CD4-positive, alpha-beta T cell treated with Interleukin-6 for 4 hours (primary cell): ENCODE data around the gene BCKDK.
"Not testable (repeated sequence)": the region's sequence is repeated elsewhere in the genome, so short reads cannot be mapped to it uniquely, and the experiment has no call there.

Experiments used
- DNase-seq: peaks from one replicate; pipeline ENCODE4 v3.0.0-alpha.2; 2020; ENCODE audit warnings: mixed read lengths

The BCKDK gene

DNA sequence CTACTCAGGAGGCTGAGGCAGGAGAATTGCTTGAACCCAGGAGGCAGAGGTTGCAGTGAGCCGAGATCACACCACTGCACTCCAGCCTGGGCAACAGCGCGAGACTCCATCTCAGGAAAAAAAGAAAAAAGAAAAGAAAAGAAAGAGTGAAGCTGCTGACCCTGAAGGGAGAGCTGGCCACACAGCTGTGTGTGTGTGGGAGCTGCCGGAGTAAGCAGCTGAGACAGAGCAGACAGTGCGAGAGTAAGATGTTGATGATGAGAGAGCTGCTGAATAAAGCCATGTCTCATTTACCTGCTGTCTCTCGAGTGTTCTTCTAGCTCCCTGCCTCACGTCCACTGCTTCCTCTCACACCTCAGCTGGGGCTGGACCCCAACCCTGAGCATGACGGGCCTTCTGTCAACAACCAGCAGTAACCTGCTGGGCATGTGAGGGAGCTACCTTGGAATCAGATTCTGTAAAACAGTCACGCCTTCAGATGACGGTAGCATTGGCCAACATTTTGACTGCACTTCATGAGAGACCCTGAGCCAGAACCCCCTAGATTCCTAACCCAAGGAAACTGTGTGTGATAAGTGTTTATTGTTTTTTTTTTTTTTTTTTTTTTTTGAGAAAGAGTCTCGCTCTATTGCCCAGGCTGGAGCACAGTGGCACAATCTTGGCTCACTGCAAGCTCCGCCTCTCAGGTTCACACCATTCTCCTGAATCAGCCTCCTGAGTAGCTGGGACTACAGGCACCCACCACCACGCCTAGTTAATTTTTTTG lies 7.1 kb upstream of the BCKDK start:
- not testable (repeated sequence) for DNase-seq

DNA sequence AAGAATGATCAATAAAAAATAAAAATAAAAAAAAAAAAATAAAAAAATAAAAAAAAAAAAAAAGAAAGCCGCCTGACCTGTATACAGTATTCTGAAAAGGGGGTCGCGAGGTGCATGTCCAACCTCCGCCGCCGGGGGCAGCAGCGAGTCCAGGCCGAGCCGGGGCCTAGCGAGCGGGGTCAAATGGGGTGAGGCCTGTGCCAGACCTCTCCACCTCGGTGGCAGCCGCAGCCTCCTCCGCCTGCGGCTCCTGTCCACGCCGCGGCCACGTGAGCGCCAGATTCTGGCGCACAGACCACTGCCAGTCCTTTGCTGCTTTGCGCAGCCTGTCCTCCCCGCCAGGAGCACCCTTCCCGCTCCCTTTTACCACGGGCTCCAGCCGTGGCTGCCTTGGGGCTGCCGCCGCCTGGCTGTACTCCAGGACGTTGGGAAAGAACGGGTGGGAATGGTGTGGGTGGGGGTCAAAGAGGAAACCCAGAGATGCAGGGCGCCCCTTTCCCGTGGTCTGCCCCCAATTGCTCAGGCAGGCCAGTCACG lies 2.4 kb upstream of the BCKDK start:
- peak; percentile 80 for DNase-seq

DNA sequence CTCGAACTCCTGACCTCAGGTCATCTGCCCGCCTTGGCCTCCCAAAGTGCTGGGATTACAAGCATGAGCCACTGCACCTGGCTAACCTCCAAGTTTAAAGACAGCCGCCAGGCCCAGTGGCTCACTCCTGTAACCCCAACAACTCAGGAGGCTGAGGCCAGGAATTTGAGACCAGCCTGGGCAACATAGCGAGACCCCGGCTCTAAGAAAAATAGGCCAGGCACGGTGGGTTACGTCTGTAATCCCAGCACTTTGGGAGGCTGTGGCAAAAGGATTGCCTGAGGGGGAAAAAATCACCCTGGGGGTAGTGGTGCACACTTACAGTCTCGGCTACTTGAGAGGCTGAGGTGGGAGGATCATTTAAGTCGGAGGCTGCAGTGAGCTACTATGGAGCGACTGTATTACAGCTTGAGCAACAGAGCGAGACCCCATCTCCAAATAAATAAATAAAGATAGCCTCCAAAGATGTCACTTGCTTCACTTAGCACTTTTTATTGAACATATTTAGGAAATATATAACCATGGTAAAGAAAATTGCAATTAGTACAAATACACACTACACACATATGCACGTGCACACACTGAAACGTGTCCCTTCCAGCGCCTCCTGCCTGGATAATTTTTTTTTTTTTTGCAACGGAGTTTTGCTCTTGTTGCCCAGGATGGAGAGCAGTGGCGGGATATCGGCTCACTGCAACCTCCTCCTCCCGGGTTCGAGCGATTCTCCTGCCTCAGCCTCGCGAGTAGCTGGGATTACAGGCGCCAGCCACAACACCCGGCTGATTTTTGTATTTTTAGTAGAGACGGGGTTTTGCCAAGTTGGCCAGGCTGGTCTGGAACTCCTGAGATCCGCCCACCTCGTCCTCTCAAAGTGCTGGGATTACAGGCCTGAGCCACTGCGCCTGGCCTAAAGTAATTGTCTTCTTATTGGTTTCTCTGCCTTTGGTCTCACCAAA lies 1.4 kb upstream of the BCKDK start:
- no peak for DNase-seq

DNA sequence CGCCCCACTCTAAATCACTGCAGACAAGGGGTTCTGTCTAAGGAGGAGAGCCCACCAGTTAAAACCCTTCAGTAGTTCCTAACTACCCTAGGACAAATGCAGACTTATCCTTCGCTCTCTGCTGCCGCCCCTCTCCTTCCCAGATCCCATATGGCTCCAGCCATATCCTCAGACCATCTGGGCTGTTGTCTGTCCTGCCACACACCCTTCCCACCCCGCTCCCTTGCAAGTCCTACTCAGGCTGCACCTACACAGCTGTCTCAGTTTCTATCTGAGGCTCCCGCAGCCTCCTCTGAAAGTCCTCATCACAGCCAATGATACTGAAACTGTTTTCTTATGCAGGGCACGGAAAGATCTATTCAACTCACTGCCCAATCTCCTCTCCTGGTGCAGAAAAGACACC lies 720 bp upstream of the BCKDK start:
- no peak for DNase-seq

DNA sequence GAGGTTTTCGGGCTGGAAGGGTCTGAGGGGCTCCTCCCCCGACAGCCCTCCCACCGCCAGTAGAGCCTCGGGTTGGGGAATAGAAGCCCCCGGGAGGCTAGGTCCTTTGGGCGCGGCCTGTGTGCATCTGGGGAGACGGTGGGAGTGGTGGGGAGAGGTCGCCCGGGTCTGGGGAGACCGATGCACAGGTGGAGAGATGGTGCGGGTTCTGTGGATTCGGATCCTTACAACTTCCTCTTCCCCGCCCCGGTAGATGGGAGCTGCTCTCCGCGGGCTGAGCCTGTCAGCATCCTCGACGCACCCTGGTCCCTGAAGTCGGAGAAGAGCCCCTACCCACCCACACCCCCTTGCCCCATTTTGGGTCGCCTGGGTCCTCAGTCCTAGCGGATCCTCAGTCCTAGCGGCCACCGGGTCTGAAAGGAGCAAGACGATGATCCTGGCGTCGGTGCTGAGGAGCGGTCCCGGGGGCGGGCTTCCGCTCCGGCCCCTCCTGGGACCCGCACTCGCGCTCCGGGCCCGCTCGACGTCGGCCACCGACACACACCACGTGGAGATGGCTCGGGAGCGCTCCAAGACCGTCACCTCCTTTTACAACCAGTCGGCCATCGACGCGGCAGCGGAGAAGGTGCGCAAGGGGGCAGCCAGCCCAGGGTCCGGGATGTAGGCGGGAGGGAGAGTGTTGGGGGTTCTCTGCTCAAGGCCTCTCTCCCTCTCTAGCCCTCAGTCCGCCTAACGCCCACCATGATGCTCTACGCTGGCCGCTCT lies 790 bp downstream of the BCKDK start:
- no peak for DNase-seq

DNA sequence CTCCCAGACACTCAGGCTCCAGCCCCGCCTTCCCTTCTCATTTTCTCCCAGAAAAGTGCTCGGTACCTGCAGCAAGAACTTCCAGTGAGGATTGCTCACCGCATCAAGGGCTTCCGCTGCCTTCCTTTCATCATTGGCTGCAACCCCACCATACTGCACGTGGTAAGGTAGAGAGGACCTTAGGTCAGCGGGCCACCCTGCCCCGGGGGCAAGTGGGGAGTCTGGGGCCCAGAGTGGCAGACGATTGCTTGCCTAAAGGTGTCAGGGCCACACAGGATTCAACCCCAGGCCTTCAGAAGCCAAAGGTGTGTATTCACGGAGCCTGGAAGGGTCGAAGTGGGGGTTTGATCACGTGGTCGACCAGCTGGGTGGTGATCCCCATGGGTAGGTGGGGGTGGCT lies 1.4 kb downstream of the BCKDK start:
- DNase-seq, result no peak

DNA sequence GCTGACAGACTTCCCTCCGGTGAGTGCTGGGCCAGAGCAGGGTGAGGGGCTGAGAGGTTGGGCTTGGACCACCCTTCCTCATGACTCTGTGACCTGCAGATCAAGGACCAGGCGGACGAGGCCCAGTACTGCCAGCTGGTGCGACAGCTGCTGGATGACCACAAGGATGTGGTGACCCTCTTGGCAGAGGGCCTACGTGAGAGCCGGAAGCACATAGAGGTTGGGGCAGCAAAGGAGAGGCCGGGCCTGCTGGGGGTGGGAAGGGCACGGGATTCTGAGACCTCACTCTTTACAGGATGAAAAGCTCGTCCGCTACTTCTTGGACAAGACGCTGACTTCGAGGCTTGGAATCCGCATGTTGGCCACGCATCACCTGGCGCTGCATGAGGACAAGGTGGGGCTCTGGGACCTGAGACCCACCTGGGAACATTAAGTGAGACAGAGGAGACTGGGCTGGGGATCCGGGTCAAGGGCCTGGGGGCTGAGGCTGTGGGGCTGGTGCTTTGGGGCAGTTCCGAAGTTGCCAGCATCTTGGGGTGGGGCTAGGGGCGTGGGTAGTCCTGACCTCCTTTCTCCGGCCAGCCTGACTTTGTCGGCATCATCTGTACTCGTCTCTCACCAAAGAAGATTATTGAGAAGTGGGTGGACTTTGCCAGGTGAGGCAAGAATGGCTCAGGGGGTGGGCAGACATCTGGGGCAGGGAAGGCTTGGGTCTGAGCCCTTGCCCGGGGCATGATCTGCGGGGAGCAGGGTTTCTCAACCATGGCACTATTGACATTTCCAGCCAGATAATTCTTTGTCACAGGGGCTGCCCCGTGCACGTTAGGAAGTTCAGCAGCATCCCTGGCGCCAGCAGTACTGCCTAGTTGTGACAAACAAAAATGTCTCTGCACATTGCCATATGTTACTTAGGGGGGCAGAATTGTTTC lies 2.2 kb downstream of the BCKDK start:
- DNase-seq, result no peak

DNA sequence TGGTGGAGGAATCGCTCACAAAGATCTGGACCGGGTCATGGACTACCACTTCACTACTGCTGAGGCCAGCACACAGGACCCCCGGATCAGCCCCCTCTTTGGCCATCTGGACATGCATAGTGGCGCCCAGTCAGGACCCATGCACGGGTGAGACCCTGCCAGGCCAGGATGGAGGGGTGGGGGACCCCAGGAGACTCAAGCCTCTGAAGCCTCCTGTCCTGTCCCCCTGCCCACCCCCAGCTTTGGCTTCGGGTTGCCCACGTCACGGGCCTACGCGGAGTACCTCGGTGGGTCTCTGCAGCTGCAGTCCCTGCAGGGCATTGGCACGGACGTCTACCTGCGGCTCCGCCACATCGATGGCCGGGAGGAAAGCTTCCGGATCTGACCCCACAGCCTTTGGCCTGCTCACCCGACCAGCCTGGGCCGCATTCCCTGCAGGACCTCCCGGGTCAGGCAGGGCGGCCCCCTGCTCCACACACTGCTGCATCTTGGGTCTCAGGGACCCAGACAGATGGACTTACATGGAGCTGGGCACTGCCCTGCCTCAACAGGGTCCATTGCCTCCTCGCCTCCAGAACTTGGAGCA lies 3.8 kb downstream of the BCKDK start:
- DNase-seq, result no peak

DNA sequence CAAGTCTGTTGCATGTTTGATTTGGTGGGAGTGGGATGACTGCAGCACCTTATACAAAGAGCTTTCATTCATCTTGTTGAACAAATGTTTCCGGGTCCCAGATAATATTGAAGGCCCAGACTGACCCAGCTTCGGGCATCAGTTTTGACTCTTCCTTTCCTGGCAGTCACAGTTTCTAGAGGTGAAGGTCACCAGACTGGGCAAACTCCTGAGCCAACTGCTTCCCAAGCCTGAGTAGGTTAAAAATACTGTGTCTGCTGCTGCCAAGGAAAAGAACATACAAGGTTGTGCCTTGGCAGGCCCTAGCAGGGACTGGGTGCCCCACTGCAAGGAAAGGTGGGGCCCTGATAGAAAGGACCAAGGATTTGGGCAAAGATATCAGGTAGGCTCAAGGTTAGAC lies 4.5 kb downstream of the BCKDK start:
- no peak for DNase-seq

DNA sequence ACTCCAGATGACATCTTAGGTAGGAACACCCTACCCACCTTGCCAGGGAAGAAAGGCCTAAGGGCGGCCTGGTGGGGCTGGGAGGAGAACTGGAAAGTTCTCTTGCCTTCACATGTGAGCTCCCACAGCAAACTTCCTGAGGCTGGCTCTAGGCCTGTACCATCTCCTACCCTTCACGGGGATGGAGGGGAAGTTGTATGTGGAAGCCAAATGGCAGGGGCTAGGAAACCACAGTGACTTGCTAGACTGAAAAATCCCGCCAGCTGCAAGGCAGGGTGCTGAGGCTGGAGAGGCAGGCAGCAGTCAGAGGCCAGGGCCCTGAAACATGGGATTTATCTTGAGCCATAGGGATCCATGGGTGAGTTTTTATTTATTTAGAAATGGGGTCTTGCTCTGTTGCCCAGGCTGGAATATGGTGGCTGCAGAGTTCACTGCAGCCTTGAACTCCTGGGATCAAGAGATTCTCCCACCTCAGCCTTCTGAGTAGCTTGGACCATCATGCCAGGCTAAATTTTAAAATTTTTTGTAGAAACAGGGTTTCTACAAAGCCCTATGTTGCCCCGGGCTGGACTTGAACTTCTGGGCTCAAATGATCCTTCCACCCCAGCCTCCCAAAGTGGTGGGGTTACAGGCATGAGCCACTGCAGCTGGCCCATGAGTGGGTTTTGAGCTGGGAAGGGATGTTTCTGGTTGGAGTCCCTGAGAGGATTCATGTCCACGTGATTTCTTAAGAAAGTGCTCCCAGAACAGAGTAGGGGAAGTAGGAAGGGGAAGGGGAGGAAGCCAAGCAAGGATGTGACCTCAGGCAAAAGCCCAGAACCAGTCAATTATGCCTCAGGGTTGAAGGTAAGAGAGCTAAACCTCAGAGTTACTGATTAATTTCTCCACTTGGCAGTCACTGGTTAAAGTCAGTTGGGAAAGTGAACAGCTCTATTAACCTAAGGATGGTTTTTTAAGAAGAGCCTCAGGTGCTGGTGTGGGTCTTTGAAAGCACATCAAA lies 5.2 kb downstream of the BCKDK start:
- DNase-seq, result no peak

DNA sequence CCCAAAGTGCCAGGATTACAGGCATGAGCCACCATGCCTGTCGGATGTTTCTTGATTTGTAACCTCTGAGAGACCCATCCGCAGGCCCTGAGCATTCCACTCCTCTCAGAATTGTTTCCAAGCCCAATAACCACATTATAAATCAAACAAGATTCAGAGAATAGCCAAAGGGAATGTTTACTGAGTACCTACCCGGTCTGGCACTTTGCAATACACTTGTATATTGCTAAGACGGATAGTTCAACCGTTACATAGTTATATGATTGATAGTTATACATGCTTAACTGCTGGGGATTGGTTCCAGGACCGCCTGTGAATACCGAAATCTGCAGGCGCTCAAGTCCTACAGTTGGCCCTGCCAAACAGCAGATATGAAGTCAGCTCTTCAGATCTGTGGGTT lies 6.3 kb downstream of the BCKDK start:
- no peak for DNase-seq

DNA sequence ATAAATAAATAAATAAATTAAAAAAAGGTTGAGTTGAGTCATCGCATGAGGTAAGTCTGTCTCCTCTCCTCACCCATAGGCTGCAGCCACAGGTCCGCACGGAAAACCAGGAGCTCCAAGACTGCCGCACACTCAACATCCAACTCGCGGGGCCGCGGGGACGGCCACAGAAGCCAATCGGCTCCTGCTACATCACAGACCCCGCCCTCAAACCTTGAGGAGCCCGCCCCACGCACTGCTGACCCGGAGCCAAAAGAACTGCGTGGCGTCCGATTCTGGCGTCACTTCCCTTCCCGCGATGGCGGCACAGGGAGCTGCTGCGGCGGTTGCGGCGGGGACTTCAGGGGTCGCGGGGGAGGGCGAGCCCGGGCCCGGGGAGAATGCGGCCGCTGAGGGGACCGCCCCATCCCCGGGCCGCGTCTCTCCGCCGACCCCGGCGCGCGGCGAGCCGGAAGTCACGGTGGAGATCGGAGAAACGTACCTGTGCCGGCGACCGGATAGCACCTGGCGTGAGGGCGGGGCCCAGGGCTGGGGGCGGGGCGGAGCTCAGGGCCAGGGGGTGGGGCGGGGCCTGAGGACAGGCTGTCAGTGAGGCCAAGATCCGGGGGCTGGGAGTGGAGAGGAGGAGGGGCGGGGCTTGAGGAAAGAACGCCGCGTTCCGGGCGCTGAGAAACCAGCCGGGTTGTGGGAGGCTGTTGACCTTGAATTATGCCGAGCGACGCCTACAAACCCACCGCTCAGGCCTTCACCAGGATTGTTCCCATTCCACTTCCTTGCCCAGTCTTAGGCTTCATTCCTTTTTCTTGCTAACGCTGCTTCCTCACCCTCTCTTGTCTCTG lies 9.4 kb downstream of the BCKDK start, which contains the start of gene KAT8:
Gene KAT8 (plus strand): TSS at position 281 of the 839 bp plus-strand sequence. CDS start 18 bp downstream, at position 299.
- peak; percentile 98 for DNase-seq

DNA sequence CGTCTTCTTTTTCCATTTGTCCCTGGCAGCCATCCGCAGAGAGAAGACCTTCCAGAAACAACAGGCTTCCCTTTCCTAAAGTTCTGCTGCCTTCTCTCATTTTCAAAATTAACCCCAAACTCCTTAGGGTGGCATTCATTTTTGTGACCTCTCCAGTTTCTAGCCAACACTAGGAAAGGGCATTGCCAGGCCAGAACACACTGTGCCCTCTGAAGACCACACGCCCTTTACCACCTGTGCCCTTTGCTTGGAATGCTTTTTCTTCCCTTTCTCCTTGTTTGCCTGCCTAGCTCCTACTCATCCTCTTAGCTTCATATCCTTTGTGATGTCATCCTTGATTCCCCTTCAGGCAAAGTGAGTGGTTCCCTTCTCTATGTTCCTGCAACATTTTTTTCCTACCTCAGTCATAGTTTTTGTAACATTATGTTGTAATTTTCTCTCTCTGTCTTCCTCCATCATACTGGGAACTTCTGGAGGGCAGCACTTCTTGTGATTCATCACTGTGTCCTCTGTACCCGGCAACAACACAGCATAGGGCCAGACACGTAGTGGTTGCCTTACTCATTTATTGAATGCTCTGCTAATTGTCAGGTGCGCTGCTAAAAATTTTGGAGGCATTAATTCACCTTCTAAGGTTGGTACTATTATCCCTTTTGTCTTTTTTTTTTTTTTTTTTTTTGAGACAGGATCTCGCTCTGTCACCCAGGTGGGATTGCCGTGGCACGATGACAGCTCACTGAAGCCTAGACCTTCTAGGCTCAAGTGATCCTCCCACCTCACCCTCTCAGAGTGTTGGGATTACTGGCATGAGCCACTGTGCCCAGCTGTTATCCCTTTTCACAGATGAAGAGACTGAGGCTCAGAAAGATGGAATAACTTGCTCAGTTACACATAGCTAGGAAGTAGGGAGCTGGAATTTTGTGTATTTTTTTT lies 10.3 kb downstream of the BCKDK start:
- DNase-seq, result no peak

DNA sequence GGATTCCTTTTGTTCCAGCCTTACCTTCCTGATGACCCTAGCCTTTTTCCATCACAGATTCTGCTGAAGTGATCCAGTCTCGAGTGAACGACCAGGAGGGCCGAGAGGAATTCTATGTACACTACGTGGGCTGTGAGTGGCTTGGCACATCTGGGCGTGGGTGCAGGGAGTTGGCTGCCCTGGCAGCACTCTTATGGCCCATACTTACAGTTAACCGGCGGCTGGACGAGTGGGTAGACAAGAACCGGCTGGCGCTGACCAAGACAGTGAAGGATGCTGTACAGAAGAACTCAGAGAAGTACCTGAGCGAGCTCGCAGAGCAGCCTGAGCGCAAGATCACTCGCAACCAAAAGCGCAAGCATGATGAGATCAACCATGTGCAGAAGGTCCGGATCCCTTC lies 11.9 kb downstream of the BCKDK start:
- no peak for DNase-seq

DNA sequence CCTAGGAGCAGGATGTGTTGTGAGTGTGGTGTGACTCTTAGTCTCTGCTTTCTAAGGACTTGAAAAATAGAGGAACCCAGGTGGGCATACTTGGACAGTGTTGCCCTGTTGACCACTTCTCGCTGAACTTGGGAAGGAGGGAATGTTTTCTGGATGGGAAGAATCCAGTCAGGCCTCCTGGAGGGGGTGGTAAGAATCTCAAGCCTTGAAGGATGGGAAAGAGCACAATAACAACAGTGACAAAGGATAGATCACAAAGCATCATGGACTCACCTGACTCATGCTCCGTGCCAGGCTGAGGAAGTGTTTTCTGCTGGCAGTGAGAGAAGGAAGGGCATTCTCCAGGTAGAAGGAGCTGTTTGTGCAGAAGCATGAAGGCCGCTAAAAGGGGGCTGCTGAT lies 17.7 kb downstream of the BCKDK start:
- no peak for DNase-seq

DNA sequence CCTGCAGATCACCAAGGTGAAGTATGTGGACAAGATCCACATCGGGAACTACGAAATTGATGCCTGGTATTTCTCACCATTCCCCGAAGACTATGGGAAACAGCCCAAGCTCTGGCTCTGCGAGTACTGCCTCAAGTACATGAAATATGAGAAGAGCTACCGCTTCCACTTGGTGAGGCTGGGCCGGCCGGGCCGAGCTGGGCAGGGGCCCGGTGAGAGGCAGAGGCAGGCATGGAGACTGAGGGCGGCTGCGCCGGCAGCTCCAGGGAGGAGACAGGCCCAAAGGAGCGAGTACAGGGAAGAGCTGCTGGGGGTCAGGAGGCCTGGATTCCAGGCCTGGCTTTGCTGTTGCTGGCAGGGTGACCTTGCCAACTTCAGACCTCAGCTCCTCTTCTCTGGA lies 19.0 kb downstream of the BCKDK start:
- no peak for DNase-seq

DNA sequence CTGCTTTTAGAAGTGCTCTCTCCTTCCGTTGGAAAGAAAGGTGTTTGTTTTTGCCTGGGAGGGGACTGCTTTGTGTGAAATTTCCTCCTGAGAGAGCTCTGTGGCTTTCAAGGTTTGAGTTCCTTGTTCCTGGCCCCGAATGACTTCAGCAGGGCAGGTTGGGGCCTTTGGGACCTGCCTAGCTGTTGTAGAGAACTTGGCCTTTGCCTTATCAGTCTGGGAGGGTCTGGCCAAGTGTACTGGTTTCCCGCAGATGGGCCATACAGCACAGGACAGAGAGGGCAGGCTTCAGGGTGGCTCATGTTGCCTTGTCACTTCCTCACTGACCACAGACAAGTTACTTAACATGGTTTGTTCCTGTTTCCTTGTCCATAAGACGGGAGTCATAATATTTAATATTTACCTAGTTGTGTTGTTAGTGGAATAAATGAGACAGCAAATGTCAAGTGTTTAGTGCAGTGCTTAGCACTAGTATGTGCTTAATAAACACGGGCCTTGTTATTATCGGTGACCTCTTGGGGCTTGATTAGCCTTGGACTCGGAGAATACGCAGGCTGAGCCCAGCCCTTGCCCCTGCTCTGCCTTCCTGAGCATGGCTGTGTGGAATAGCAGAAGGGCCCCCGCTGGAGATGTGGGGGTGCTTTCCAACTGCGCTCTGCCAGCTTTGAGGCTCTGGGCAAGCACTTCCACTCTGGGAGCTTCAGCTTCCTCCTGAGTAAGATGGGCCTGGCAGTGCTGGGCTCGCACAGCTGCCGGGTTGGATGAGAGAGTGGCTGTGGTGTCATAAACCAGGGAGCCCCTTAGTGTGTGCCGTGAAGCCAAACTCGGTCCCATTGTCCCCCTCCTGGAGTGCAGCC lies 20.8 kb downstream of the BCKDK start:
- no peak for DNase-seq
